ENCODE results near the gene OLR1.

- TF ChIP-seq ELF4 (IDR thresholded peaks at IDR 0.05): no peak
- no peak for TF ChIP-seq L3MBTL2 (conservative IDR thresholded peaks at IDR 0.05)
- no peak for TF ChIP-seq FOXA1 (IDR thresholded peaks at IDR 0.05)
- TF ChIP-seq FOXM1 (IDR thresholded peaks at IDR 0.05; ENCODE audit: borderline replicate concordance): no peak
- no peak for TF ChIP-seq FOXK2 (IDR thresholded peaks at IDR 0.05)
- TF ChIP-seq SUZ12 (IDR thresholded peaks at IDR 0.05): no peak
These were observed 17.7 kb upstream of the OLR1 start for GRCh38 chr12:10189653-10190052.

Measured in HEK293T (cell line).